AG08395 (cell line): Measurements from ENCODE around the gene SMG6.

ENCODE experiments used
- DNase-seq: peaks from one replicate; pipeline ENCODE4 v3.0.0; 2012; ENCODE audit warnings: mixed read lengths, low spot score

SMG6 gene

DNA sequence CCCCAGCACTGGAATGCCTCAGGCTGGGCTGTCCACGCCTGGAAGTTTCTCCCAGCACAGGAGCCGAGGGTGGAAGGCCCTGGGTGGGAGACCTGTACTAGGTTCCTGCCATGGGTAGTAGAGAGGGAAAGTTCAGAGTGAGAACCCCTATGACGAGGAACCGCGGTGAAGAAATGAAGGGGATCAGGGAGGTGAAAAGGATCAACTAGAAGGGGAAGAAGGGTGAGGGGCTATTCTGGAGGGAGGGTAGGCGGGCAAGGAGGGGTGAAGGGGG lies 243.3 kb downstream of the SMG6 start:
- DNase-seq = no peak

DNA sequence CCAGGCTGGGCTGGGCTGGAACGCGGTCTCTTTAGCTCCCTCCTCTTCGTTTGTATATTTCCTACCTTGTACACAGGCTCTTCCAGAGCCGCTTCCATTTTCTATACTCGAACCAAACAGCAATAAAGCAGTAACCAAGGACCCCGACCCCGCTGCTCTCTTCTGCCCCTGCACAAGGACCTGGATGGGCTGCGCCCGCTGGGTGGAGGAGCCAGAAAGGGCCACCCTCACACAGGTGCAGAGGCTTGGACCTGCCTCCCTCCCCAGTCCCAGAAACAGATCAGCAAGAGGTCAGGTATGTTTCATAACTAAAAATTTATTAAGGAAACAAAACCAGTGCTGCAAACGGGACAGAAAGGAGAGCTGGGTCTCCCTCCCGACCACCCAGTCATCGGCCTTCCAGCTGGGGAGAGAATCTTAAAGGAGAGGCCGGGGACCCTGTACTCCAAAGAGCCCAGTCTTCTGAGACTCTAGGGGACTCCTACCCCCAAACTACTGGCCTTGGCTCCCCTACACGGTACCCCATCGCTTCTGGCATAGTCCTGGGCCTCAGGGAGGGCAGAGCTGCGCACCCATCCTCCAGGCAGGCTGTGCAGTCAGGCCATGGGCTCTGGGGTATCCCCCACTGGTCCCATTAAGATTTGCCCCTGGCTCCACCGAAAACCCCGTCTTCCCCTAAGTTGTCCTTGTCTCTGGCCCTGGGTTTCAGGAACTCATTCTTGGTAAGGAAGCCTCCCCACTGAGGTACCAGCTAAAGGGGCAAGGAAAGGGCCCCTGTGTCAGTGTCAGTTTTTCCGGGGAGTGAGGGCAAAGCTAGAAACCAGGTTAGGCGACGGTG lies 243.8 kb downstream of the SMG6 start:
- DNase-seq = no peak

DNA sequence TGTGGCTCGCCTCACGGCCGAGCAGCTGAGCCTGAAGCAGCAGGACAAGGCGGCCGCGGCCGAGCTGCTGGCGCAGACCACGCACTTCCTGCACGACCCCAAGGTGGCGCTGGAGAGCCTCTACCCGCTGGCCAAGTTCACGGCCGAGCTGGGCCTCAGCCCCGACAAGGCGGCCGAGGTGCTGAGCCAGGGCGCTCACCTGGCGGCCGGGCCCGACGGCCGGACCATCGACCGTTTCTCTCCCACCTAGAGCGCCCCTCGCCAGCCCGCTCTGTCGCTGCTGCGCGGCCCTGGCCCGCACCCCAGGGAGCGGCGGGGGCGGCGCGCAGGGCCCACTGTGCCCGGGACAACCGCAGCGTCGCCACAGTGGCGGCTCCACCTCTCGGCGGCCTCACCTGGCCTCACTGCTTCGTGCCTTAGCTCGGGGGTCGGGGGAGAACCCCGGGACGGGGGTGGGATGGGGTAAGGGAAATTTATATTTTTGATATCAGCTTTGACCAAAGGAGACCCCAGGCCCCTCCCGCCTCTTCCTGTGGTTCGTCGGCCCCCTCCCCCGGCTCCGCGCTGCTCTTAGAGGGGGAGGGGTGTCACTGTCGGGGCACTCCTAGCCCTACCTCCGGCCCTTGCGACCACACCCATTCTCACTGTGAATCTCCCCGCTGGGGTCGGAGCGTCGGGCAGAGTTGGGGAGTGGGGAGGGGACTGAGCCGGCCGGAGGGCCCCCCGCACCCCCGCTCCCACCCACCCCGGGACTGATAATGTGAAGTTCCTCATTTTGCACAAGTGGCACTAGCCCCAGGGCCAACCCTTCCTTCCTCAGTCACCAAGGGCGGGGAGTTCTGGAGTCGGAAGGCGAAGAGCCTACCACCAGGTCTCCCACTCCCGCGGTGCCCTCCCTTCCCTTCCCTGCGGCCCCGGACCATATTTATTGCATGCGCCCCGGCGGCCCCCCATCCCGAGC lies 244.7 kb downstream of the SMG6 start:
- no peak for DNase-seq

DNA sequence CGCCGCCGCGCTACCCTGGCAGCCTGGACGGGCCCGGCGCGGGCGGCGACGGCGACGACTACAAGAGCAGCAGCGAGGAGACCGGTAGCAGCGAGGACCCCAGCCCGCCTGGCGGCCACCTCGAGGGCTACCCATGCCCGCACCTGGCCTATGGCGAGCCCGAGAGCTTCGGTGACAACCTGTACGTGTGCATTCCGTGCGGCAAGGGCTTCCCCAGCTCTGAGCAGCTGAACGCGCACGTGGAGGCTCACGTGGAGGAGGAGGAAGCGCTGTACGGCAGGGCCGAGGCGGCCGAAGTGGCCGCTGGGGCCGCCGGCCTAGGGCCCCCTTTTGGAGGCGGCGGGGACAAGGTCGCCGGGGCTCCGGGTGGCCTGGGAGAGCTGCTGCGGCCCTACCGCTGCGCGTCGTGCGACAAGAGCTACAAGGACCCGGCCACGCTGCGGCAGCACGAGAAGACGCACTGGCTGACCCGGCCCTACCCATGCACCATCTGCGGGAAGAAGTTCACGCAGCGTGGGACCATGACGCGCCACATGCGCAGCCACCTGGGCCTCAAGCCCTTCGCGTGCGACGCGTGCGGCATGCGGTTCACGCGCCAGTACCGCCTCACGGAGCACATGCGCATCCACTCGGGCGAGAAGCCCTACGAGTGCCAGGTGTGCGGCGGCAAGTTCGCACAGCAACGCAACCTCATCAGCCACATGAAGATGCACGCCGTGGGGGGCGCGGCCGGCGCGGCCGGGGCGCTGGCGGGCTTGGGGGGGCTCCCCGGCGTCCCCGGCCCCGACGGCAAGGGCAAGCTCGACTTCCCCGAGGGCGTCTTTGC lies 245.6 kb downstream of the SMG6 start:
- no peak for DNase-seq

DNA sequence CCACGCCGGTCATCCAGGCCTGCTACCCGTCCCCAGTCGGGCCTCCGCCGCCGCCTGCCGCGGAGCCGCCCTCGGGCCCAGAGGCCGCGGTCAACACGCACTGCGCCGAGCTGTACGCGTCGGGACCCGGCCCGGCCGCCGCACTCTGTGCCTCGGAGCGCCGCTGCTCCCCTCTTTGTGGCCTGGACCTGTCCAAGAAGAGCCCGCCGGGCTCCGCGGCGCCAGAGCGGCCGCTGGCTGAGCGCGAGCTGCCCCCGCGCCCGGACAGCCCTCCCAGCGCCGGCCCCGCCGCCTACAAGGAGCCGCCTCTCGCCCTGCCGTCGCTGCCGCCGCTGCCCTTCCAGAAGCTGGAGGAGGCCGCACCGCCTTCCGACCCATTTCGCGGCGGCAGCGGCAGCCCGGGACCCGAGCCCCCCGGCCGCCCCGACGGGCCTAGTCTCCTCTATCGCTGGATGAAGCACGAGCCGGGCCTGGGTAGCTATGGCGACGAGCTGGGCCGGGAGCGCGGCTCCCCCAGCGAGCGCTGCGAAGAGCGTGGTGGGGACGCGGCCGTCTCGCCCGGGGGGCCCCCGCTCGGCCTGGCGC lies 246.3 kb downstream of the SMG6 start:
- DNase-seq = no peak

DNA sequence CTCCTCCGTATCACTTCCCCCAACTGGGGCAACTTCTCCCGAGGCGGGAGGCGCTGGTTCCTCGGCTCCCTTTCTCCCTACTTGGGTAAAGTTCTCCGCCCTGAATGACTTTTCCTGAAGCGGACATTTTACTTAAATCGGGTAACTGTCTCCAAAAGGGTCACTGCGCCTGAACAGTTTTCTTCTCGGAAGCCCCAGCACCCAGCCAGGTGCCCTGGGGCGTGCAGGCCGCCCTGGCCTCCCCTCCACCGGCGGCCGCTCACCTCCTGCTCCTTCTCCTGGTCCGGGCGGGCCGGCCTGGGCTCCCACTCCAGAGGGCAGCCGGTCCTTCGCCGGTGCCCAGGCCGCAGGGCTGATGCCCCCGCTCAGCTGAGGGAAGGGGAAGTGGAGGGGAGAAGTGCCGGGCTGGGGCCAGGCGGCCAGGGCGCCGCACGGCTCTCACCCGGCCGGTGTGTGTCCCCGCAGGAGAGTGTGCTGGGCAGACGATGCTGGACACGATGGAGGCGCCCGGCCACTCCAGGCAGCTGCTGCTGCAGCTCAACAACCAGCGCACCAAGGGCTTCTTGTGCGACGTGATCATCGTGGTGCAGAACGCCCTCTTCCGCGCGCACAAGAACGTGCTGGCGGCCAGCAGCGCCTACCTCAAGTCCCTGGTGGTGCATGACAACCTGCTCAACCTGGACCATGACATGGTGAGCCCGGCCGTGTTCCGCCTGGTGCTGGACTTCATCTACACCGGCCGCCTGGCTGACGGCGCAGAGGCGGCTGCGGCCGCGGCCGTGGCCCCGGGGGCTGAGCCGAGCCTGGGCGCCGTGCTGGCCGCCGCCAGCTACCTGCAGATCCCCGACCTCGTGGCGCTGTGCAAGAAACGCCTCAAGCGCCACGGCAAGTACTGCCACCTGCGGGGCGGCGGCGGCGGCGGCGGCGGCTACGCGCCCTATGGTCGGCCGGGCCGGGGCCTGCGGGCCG lies 247.1 kb downstream of the SMG6 start:
- DNase-seq = no peak

DNA sequence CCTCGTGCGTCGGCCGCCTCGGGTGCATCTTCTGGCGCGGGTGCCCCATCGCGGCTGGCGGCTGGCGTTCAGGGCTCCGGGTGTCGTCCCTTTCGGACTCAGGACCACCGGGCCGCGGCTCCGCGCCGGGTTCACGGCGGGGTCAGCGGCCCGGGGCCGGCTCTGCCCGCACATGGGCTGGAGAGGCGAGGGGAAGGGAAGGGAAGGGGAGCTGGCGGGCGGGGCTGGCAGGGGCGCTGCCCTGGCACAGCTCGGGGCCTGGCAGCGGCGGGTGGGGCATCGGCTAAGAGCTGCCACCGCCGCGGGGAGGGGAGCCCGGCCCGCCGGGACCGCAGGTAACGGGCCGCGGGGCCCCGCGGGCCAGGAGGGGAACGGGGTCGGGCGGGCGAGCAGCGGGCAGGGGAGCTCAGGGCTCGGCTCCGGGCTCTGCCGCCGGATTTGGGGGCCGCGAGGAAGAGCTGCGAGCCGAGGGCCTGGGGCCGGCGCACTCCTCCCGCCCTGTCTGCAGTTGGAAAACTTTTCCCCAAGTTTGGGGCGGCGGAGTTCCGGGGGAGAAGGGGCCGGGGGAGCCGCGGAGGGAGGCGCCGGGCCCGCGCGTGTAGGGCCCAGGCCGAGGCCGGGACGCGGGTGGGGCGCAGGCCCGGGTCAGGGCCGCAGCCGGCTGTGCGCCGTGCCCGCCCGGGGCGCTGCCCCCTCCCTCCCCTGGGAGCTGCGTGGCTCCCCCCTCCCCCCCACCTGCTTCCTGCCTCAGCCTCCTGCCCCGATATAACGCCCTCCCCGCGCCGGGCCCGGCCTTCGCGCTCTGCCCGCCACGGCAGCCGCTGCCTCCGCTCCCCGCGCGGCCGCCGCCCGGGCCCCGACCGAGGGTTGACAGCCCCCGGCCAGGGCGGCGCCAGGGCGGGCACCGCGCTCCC lies 248.0 kb downstream of the SMG6 start:
- no peak for DNase-seq

DNA sequence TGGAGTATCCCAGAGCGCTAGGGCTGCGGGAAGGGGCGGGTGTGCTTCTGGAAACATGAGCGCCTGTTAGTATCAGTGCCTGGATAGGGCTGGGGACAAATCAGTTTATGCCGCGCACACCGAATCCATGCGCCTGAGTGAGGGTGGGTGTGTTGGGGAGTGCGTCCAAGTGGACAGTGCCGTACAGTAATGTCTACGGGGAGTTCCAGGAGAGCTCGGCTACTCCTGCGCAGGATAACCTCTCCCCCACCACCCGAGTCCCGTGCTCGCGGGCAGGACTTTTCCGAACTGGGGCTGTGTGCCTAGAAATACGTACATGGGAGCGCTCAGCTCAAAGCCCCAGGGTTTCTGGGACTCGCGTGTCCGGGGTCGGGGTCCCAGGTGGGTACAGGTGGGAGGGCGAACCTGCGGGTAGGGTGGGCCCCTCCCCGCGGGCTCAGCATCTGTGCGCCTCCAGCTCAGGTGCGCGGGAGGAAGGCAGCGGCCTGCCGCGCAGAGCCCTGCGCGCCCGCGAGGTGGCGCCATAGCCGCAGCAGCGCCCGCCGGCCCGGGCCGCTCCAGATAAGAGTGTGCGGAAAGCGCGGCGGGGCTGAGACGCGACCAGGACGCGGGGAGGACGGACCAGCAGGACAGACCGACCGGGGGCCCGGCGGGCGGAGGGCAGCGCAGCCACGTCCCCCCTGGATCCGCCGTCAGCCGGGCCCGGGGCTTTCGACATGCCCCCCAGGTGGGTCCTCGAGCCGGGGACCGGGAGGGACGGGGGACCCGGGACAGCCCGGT lies 248.9 kb downstream of the SMG6 start, which contains the start of gene HIC1:
Gene HIC1, plus strand, starts transcription at position 592 of the 780 bp plus-strand sequence. CDS start 1,588 bp downstream, outside the sequence.
- peak; percentile 82 for DNase-seq

DNA sequence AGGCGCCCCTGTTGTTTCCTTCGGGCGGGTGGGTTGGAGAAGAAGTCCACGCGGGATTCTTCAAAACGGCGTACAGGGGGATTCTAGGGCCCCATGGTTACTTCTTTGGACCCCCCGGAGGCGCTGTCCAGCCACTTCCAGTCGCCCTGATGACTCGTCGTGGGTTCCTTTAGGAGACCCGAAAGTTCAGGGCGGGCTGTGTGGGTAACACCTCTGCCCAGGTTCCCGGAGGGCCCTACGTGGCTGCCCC lies 249.4 kb downstream of the SMG6 start:
- DNase-seq = no peak

DNA sequence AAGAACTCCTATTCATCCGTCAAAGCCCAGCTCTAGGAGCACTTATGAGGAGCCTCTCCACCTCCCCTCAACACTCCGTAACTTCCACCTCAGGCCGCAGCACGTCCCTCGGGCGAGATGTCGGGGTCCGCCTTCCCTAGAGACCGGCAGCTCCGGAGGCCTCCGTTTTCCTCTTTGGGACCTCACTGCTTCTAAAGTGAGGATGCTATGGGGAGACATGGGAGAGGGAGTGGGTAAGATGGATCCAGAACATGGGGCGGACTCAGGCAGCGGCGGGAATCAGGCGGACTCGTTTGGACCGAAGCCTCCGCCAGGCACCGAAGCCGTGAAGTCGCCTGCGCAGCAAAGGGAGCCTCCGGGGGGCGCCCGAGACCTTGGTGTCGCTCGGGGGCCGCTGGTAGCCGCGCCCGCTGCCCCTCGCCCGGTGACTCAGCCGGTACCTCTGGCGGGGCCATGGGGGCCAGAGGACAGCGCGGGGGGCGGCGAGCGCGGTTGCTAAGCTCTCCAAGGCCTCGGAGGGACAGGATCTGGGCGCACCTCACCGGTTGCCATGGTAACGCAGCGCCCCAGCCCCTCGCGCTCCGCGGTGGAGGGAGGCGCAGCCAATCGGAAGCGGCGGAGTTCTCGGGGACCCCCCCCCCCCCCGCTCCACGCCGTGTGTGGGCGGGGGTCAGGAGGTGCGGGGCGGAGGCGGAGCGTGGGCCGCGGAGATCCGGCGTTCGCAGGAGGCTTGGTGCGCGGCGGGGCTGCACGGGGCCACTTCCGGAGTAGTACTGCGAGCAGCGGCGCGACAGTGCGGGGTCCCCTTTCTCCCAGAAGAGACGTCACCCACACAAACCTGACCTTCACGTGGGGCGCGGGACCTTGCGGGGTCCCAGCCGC lies 250.0 kb downstream of the SMG6 start:
- DNase-seq = peak; percentile 62

DNA sequence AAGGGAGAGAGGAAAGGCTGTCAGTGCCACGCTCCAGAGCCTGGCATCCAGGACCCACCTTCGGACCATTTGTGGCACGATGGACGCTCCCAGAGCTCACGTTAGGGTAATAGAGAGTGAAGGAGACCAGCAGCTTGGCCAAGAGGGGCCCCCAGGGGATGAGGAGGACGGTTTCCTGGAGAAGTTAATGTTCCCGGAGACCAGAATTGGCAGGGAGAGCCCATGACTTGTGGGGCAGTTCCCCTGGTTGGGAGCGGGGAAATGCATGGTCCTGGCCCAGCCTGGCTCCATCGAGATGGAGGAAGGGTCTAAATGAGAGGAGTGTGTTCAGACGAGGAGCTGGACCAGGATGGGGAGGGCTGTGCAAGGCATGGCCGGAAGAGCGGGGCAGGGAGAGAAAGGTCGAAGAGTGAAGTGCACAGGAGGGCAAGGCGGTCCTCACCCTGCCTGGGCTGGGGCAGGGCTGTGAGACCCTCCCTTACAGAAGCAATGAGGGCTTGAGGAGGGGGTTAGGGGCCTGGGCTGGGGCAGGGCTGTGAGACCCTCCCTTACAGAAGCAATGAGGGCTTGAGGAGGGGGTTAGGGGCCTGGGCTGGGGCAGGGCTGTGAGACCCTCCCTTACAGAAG lies 251.5 kb downstream of the SMG6 start:
- no peak for DNase-seq

DNA sequence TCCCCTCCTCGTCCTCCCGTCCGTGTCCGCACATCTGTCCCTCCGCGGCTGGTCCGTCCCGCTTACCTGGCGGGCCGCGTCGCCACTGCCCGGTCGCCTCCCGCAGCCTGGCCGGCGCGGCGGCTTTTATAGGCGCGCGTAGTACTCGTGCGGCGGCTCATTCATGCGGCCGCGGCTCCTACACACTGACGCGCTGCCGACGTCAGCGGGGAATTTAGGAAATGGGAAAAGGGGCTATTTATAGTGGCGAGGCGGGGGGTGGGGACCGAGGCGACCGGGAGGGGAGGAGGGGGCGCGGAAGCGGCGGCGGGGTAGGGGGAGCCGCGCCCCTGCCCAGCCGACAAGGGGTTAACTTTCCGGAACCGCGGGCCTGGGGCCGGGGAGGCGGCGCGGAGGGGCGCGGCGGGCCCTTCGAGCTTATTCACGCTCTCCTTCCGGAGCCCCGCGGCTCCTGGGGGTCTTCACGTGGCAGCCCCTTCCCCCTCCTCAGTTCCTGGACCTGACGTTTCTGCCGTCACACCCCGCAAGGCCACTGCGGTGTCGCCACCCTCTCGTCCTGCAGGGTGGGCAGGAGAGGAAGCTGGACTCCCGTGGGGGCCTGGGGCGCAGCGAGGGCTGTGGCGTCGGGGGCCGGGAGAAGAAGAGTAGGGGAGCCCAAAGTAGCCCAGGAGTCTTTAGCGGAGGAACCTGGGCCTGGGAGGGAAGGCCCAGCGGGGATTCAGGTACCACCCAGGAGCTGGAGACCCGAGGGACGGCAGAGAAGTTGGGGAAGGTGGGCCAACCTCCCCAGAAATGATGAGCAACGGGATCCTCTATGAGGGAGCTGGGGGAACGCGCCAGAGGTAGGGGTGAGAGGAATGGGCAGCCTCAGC lies 252.3 kb downstream of the SMG6 start:
- DNase-seq = no peak

DNA sequence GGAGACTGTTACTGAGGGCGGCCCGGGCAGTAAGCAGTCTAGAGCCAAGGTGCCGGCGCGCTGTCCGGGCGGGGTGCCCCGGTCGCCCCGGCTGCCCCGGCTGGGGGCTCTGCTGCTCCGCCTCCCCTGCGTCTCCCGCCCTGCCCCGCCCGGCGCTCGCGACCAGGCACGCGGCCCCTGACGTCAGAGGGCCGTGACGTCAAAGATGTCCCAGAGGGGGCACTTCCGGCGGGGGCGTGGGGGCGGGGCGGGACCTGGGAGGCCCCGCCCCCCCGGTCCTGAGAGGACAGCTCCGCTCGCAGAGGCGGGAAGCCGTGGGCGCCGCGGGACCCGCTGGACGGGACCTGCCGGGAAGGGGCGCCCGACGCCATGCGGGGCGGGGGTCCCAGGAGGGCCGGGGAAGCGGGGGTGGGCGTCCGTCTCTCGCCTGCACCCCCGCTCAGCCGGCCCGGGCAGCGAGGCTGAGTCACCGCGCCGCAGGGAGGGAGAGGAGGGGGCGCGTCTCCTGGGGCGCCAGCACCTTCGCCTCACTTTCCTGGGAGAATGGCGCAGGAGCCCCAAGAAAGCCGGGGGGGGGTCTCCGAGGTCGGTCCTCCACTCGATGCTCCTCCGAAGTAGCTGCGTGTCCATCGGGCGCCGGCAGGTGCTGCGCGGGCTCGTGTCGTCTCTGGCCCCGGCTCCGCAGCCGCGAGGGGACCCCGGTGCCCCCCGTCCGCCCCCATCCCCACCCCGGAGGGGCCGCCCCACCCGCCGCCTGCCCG lies 253.1 kb downstream of the SMG6 start:
- peak; percentile 65 for DNase-seq

DNA sequence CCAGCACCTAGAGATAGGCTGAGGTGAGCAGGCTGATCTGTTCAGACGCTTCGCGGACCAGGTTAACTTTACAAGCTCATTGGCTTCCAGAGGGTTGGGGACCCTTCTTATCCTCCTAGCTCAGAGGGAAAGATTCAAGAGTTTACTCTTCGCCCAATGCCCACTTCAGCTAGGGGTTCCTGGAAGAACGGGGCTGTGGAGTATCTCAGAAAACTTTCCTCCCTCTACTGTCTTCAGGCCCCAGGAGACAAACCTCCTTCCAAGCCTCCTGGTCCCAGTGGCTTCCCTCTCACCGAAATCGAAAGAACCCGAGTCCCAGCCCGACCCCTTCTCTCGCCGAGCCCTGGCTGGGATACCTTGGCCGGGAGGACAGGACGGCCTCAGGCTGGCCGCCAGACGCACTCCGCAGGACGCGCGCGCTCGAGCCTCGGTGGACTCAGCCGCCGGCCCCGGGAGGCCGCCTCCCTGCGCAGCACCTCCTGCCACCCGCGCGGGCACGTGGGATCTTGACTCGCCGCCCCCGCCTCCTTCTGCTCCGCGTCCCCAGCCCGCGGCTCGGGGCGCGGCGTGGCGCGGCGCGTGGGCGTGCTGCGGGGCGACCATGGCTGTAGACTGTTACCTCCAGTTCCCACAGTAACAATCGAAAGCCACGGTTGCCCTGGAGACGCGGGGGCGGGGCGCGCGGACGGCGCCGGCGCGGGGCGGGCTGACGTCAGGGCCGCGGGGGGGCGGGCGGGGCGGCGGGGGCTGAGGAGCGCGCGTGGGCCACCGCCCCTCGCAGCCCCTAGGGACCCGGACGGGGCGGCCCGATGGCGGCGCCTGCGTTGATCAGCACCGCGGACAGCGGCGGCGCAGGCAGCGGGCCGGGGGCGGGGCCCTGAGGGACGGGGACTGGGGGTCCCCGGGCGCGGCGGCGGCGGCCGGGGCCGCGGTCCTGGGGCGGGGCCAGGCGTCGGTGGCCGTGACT lies 254.0 kb downstream of the SMG6 start:
- DNase-seq = peak; percentile 91

DNA sequence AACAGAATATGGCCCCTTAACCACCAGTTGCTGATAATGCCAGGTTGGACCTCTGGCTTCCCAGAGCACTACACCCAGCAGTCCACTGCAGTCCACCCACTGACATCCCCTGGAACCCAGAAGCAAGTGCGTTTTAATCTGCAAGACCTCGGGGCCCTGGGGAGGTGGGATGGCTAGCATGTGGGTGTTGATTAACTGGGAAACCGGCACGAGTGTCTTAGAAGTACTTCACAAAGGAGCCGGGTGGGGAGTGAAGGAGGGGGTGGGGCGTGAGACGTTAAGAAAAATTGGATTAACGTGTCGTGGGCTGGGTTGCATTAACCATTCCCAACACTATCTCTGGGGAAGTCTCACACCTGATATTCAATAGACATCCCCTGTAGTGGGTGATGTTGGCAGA lies 254.8 kb downstream of the SMG6 start:
- DNase-seq = no peak
